ENCODE data around the gene PTPA.
"Not testable (repeated sequence)": the region's sequence is repeated elsewhere in the genome, so short reads cannot be mapped to it uniquely, and the experiment has no call there.

The PTPA gene

GRCh38 chr9:129160712-129161533 lies 49.7 kb downstream of the PTPA start:
- no peak for DNase-seq (ENCODE audit: low spot score)

GRCh38 chr9:129161534-129161837 lies 50.3 kb downstream of the PTPA start:
- no peak for DNase-seq (ENCODE audit: low spot score)

DNA sequence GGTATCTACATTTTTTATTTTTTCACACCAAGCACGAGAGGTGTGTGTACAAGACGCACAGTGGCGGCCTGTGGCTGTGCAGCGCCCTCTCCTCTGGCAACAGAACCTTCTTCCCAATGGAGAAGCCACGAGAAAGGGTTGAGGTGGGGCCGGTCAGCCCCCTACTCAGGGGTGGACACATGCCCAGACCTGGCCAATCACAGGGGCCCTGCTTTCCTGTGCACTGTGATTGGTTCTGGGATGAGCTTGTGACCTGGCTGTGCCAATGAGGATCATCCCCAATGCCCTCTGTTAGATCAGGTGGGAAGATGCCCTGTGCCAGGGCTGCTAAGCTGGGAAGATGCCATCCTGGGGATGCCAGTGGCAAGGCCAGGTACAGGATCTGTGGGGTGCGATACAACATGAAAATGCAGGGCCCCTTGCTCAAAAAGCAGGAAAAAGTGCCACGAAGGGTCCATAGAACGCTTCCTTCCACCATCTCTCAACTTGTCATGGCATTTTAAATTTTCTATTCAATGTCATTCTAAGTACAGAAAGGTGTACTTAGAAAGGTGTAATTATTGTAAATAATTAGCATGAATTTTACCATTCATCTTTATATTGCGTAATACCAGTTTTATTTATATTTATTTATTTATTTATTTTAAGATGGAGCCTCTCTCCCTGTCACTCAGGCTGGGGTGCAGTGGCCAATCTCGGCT lies 51.4 kb downstream of the PTPA start:
- peak; percentile 71 for DNase-seq (ENCODE audit: low spot score)

GRCh38 chr9:129163198-129163670 lies 52.0 kb downstream of the PTPA start:
- DNase-seq (ENCODE audit: low spot score) = not testable (repeated sequence)

DNA sequence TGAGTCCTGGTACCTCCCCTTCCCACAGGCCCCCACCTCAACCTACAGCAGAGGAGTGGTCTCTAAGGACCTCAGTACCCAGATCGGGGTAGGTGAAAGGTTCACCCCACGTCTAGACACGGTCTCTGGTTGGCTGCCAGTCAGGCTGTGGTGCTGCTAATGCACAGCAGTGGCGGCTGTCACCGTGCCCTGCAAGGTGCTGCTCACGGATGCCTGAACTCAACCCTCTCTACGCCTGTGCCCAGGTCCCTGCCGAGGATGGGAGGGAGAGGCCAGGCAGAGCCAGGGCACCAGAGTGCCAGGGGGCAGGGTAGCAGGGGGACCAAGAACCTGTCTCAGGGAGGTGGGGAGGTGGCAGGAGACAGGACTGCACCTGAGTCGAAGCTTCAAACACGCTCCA lies 52.5 kb downstream of the PTPA start:
- DNase-seq (ENCODE audit: low spot score) = no peak

GRCh38 chr9:129164246-129164930 lies 53.2 kb downstream of the PTPA start:
- DNase-seq (ENCODE audit: low spot score) = no peak

DNA sequence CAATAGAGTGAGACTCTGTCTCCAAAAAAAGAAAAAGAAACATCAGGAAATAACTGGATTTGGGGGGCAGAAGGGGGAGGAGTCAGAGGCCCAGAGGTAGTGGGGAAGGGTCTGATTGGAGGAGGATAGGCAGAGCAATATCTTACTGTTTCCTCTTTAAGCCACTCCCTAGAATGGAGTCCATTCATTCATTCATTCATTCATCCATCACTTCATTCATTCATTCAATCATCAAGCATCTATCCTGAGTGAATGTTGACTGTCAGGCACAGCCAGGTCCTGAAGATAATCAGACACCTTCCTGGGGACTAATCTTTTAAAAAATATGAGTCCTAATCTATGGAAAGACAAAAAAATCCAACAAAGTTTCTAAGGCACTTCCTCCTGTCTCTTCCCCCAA lies 54.0 kb downstream of the PTPA start:
- no peak for DNase-seq (ENCODE audit: low spot score)

DNA sequence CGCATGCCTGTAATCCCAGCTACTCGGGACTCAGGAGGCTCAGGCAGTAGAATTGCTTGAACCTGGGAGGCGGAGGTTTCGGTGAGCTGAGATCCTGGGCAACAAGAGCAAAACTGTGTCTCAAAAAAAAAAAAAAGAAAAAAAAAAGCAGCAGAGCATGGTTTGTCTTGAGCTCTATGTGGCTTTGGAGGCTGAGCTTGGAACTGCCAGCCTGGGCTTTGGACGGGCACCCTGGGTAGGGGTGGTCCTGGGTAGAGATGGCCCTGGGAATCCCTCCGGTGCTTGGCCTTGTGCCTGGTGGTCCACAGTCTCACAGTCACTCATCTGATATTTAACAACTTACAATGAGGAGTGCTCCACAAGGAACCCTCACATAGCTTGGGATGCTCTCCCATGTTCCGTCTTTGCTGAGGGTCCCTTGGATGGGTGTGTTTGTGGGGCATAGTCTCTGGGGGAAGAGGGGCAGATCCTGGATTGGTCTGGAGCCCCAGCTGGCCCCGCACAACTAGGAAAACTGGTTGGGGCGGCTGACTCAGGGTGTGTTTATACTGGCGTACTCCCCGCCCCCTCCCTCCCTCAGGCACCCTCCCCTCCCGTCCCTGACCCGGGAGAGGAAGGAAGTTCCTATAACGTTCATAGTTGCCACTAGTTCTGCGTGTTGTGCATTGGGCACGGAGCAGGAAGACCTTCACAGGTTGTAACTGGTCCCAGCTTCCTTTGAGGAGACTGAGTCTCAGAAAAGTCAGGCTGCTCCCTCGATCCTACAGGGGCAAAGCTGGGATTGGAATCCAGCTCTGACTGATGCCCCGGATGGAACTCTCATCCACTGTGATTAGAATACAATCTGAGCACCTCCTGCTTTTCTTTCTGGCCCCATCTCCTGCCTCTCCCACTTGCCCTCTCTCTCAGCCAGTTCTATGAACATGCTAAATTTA lies 55.7 kb downstream of the PTPA start:
- peak; percentile 87 for DNase-seq (ENCODE audit: low spot score)

- no peak for DNase-seq (ENCODE audit: low spot score)
Observed at GRCh38 chr9:129170229-129170628, 59.0 kb downstream of the PTPA start.

GRCh38 chr9:129171993-129172751 lies 61.0 kb downstream of the PTPA start:
- DNase-seq (ENCODE audit: low spot score) = no peak

- no peak for DNase-seq (ENCODE audit: low spot score)
Observed at GRCh38 chr9:129172816-129173215, 61.6 kb downstream of the PTPA start.

GRCh38 chr9:129173296-129174101 lies 62.3 kb downstream of the PTPA start:
- no peak for DNase-seq (ENCODE audit: low spot score)

DNA sequence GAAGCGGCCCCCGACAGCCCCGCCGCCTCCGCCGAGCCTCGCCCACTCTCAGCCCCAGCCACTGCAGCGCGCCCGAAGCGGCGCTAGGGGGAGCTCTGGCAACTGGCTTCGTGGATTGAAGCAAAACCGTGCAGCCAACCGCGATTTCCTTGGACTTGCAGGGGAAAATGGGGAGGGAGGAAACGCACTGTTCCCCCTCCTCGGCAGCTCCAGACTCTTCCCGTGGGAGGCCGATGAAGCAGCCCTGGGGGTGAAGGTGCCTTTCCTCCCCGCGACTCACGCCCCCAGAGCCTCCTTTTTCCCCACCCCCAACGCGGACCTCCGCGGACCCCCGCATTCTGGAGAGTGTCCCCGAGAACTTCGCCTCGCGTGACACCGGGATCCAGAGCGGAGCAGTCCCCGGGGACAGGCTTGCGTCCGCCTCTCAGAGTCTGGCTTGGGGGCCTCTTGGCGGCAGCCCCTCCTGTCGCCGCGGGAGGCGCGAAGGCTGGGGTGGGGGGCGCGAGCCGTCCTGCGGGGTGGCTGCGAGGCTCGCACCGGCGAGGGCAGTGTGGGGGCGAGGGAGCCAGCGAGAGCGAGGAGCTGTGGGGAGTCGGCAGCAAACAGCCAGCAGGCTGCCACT lies 63.0 kb downstream of the PTPA start:
- peak; percentile 86 for DNase-seq (ENCODE audit: low spot score)

- peak; percentile 69 for DNase-seq (ENCODE audit: low spot score)
Observed at GRCh38 chr9:129174724-129175514, 63.7 kb downstream of the PTPA start.

DNA sequence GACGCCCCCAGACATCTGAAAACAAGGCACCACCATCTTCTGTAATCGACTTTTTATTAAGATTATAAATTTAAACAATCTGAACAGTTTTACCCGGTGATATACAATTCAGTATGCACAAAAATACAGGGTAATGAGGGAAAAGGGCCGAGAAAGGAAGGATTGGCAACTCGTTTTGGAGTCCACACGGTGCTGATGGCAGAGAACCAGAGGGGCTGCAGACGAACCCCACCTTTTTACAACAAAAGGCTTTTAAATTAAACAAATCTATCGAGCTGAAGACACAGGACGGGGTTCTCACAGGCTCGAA lies 64.3 kb downstream of the PTPA start:
- DNase-seq (ENCODE audit: low spot score) = no peak

GRCh38 chr9:129175825-129176633 lies 64.8 kb downstream of the PTPA start:
- peak; percentile 72 for DNase-seq (ENCODE audit: low spot score)

DNA sequence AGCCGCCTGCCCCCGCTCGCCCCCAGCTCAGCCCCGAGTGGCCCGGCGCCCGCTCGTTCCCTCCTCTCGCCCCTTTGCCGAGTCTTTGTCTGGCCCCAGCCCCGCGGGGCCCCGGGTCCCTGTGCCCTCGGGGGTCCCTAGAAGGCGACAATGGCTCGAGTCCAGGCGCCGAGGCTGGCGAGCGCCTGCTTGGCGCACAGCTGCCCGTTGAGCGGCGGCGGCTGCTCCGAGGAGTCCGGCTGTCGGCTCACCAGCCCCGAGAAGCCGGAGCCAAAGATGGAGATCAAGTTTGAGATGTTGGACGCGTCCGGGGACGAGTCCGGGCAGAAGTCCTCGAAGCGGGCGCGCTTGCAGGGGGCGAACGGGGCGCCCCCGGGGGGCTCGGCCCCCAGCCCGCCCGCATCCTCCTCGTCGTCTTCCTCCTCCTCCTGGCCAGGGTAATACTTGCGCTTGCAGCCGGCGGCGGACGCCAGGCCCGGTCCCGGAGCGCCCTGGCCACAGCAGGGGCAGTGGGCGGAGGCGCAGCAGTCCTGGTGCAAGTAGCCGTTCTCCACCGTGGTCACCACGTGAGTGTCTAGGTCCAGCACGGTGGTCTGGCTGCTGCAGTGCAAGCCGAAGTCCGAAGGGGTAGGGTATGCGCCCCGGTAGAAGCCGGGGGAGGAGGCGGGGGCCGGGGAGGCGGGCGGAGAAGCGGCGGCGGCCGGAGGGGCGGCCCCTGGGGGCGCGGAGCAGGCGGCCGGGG lies 65.7 kb downstream of the PTPA start:
- DNase-seq (ENCODE audit: low spot score) = no peak

DNA sequence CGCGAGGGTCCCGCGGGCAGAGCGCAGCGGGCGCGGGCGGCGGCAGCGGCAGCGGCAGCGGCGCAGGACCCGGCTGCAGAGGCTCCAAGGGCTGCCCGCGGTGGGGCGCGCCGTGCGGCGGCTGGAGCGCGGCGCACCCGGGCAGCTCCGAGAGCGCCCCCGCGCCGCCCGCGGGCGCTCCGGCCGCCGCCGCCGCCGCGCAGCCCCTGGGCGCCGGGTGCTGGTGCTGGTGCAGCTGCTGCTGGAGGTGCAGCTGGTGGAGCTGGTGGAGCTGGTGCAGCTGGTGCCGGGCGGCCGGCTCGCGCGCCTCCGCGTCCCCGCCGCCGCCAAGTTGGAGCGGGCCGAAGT lies 66.2 kb downstream of the PTPA start:
- no peak for DNase-seq (ENCODE audit: low spot score)
